ENCODE measurements around the gene SLC19A1.
"Not testable (repeated sequence)": the region's sequence is repeated elsewhere in the genome, so short reads cannot be mapped to it uniquely, and the experiment has no call there.

The SLC19A1 gene

GRCh38 chr21:45533361-45533845 is 8.8 kb downstream of the SLC19A1 start:
- DNase-seq (ENCODE audit: low read depth), result no peak

DNA sequence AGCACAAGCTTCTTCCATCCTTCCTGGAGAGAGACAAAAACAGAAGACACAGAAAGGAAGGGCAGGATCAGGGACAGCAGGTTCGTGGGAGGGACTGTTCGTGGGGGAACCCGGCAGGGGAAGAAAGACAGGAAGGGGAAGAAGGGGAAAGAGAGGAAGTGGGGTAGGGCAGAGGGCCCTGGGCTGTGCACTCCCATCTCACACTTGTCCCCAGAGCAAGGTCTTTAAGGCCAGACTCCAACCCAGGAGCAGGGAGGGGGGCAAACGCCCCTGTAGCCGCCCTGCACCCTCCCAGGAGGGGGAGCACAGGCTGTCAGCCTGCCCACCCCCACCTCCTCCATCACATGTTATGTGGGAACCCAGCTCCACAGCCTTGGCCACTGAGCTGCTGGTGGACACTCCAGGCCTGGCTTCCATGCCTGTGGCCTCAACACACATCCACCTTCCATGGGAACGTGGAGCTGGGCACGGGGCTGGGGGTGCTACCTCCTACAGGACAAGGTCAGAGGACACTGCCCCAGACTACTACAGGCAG is 9.3 kb downstream of the SLC19A1 start:
- no peak for DNase-seq (ENCODE audit: low read depth)

DNA sequence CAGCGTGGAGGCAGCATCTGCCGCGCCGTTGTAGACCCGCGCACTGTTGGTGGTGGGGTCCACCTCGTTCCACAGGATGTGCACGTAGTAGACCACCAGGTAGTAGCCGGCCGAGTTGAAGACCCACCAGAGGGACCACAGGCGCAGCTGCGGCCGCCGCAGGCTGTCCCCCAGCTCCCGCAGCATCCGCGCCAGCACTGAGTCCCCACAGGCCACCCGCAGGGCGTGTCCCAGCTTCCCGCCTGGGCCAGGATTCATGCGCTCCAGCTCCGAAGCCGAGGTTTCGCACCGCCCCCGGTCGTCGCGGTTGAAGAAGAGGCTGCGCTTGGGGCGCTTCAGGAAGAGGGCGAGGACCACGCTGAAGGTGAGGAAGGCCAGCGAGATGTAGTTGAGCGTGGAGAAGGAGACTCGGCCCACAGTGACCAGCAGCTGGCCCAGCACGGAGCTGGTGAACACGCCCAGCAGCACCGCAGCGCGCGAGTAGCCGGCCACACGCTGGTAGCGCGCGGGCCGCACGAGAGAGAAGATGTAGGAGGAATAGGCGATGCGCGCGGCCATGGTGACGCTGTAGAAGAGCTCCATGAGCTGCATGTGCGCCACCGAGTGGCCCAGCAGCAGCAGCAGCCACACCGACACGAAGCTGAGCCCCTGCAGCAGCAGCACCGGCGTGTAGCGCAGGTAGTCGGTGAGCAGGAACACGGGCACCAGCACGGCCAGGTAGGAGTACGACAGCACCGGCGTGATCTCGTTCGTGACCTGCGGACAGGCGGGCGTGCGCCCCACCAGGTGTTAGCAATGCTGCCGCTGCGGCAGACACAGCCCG is 10.6 kb downstream of the SLC19A1 start:
- DNase-seq (ENCODE audit: low read depth), result no peak

DNA sequence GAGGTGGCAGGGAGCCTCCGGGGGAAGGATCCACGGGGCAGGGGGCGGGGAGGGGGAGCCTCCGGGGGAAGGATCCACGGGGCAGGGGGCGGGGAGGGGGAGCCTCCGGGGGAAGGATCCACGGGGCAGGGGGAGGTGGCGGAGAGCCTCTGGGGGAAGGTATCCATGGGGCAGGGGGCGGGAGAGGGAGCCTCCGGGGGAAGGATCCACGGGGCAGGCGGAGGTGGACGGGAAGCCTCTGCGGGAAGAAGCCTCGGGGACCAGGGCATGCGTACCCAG is 11.2 kb downstream of the SLC19A1 start:
- DNase-seq (ENCODE audit: low read depth), result not testable (repeated sequence)

- no peak for DNase-seq (ENCODE audit: low read depth)
These were observed 11.7 kb downstream of the SLC19A1 start for GRCh38 chr21:45530423-45531113.

- DNase-seq (ENCODE audit: low read depth), result no peak
These were observed 12.3 kb downstream of the SLC19A1 start for GRCh38 chr21:45529785-45530422.

GRCh38 chr21:45528981-45529784 is 13.1 kb downstream of the SLC19A1 start:
- no peak for DNase-seq (ENCODE audit: low read depth)

GRCh38 chr21:45528028-45528705 is 14.1 kb downstream of the SLC19A1 start:
- no peak for DNase-seq (ENCODE audit: low read depth)

DNA sequence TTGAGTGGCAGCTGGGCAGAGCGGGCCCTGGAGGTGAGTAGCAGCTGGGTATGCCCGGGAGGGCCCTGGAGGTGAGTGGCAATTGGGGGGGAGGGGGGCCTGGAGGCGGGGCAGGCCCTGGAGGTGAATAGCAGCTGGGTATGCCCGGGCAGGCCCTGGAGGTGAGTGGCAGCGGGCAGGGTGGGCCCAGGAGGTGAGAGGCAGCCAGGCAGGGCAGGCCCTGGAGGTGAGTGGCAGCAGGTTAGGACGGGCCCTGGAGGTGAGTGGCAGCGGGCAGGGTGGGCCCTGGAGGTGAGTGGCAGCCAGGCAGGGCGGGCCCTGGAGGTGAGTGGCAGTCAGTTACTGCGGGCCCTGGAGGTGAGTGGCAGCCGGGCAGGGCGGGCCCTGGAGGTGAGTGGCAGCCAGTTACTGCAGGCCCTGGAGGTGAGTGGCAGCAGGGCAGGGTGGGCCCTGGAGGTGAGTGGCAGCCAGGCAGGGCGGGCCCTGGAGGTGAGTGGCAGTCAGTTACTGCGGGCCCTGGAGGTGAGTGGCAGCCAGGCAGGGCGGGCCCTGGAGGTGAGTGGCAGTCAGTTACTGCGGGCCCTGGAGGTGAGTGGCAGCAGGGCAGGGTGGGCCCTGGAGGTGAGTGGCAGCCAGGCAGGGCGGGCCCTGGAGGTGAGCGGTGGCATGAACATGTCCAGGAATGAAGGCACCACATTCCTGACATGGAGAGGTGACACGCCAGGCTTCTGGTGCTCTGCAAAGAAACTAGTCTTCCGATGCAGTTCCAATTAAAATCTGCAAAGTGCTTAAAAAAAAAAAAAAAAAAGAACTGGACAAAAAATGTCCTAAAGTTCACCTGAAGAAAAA is 14.9 kb downstream of the SLC19A1 start:
- not testable (repeated sequence) for DNase-seq (ENCODE audit: low read depth)

- DNase-seq (ENCODE audit: low read depth), result no peak
These were observed 16.3 kb downstream of the SLC19A1 start for GRCh38 chr21:45525910-45526306.

- DNase-seq (ENCODE audit: low read depth), result no peak
These were observed 16.9 kb downstream of the SLC19A1 start for GRCh38 chr21:45525153-45525909.

DNA sequence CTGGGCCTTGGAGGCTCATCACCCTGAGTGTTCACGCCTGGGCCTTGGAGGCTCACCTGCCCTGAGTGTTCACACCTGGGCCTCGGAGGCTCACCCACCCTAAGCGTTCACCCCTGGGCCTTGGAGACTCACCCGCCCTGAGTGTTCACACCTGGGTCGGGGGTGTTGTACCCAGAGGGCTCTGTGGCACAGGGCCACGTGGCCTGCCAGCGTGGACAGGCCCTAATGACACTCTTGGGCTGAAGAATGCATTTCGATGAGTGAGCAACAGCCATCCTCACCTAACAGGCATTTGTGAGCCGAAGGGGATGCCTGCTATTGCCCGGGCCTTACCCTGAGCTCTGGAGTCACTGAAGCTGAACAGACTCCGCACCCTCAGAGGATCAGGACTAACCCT is 17.5 kb downstream of the SLC19A1 start:
- no peak for DNase-seq (ENCODE audit: low read depth)

DNA sequence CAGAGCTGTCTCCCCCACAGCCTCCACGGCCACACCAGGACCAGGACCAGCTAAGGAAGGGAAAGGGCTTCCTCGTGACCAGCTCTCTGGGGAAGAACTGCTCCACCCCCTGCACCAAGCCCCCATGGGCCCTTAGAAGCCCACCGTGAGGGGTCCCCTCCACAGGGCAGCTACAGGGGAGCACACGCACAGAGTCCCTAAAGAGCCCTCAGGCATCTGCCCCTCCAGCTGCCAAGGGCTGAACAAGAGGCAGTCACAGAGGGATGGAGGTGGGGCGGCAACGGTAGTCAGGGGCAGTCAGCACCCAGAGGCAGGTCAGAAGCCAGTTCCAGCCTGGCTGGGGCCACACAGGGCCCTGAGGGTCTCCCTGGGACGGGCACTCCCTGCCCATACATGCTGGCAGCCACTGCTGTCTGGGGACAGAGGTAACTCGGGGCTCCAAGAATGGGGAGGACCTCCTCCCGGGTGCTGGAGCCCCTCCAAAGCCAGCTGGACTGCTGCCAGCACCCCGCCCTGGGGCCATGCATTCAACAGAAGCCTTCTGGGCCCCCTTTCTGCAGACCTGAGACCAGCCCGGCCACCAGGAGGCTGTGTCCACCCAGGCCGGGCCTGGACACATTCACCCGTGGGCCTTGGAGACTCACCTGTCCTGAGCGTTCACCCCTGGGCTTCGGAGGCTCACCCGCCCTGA is 18.7 kb downstream of the SLC19A1 start:
- DNase-seq (ENCODE audit: low read depth), result no peak

- no peak for DNase-seq (ENCODE audit: low read depth)
These were observed 19.3 kb downstream of the SLC19A1 start for GRCh38 chr21:45522986-45523385.

- DNase-seq (ENCODE audit: low read depth), result no peak
These were observed 19.9 kb downstream of the SLC19A1 start for GRCh38 chr21:45522381-45522780.

GRCh38 chr21:45521241-45521640 is 21.0 kb downstream of the SLC19A1 start:
- no peak for DNase-seq (ENCODE audit: low read depth)

DNA sequence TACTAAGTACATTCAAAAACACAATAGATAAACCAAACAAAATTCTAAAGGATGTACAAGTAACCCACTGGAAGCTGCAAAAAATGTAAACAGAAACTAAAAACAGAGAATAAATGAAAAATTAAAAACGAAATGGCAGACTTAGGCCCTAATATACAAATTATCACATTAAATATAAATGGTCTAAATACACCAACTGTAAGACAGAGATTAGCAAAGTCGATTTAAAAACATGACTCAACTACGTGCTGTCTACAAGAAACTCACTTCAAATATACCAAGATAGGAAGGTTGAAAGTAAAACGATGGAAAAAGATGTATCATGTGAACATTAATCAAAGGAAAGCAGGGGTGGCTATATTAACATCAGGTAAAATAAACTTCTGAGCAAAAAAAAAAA is 23.1 kb downstream of the SLC19A1 start:
- DNase-seq (ENCODE audit: low read depth), result no peak

DNA sequence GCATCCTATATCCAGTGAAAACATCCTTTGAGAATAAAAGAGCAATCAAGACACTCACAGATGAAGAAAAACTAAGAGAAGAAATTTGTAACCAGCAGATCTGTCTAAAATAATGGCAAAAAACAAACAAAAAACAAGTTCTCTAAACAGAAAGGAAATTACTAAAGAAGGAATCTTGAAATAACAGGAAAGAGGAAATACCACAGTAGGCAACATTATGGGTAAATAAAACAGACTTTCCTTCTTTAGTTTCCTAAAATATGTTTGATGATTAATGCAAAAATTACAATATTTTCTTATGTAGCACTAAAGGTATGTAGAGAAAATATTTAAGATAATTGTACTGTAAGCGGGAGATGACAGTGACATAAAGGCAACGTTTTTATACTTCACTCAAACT is 23.5 kb downstream of the SLC19A1 start:
- DNase-seq (ENCODE audit: low read depth), result no peak
